HG02588 (cell line): ENCODE measurements around the gene LENEP.

Experiments used
- ATAC-seq: cut with Tn5 transposase; IDR thresholded peaks from one replicate; pipeline ENCODE4 v1.9.1; 2021; ENCODE audit warnings: mild to moderate bottlenecking, moderate library complexity; ENCODE audit not compliant: unreplicated experiment

The LENEP gene

GRCh38 chr1:154993572-154994268 is at the start of gene LENEP:
Gene LENEP, plus strand, starts transcription at chr1:154993586. Its CDS starts 22 bp downstream, at chr1:154993608.
- no peak for ATAC-seq

GRCh38 chr1:154943649-154944400 is 49.6 kb upstream of the LENEP start:
- no peak for ATAC-seq

GRCh38 chr1:154944401-154945159 is 48.8 kb upstream of the LENEP start:
- ATAC-seq = no peak

- ATAC-seq = no peak
These were observed 48.0 kb upstream of the LENEP start for GRCh38 chr1:154945160-154945961.

- ATAC-seq = no peak
These were observed 47.2 kb upstream of the LENEP start for GRCh38 chr1:154945962-154946850.

- no peak for ATAC-seq
These were observed 45.3 kb upstream of the LENEP start for GRCh38 chr1:154948079-154948478.

GRCh38 chr1:154951901-154952657 is 41.3 kb upstream of the LENEP start:
- ATAC-seq = no peak

- no peak for ATAC-seq
These were observed 40.7 kb upstream of the LENEP start for GRCh38 chr1:154952664-154953063.

- no peak for ATAC-seq
These were observed 39.8 kb upstream of the LENEP start for GRCh38 chr1:154953611-154954038.

GRCh38 chr1:154954541-154954940 is 38.8 kb upstream of the LENEP start:
- ATAC-seq = no peak

GRCh38 chr1:154955039-154955717 is 38.2 kb upstream of the LENEP start:
- no peak for ATAC-seq

GRCh38 chr1:154955718-154956543 is 37.5 kb upstream of the LENEP start, which contains the start of gene PBXIP1:
Gene PBXIP1, minus strand, starts transcription at chr1:154956099. Its CDS starts 2,378 bp downstream, at chr1:154953721.
- peak; percentile 59 for ATAC-seq

- ATAC-seq = no peak
These were observed 36.8 kb upstream of the LENEP start for GRCh38 chr1:154956544-154956941.

- no peak for ATAC-seq
These were observed 36.2 kb upstream of the LENEP start for GRCh38 chr1:154957091-154957657.

- ATAC-seq = no peak
These were observed 35.4 kb upstream of the LENEP start for GRCh38 chr1:154958036-154958435.

- ATAC-seq = no peak
These were observed 34.5 kb upstream of the LENEP start for GRCh38 chr1:154958681-154959425.

- ATAC-seq = no peak
These were observed 34.0 kb upstream of the LENEP start for GRCh38 chr1:154959426-154959780.
